NAMALWA (cell line): ENCODE data around the gene TAF3.

Experiments
- DNase-seq: peaks from one replicate; pipeline ENCODE4 v3.0.0-alpha.2; 2015; ENCODE audit warnings: low spot score

Gene TAF3

DNA sequence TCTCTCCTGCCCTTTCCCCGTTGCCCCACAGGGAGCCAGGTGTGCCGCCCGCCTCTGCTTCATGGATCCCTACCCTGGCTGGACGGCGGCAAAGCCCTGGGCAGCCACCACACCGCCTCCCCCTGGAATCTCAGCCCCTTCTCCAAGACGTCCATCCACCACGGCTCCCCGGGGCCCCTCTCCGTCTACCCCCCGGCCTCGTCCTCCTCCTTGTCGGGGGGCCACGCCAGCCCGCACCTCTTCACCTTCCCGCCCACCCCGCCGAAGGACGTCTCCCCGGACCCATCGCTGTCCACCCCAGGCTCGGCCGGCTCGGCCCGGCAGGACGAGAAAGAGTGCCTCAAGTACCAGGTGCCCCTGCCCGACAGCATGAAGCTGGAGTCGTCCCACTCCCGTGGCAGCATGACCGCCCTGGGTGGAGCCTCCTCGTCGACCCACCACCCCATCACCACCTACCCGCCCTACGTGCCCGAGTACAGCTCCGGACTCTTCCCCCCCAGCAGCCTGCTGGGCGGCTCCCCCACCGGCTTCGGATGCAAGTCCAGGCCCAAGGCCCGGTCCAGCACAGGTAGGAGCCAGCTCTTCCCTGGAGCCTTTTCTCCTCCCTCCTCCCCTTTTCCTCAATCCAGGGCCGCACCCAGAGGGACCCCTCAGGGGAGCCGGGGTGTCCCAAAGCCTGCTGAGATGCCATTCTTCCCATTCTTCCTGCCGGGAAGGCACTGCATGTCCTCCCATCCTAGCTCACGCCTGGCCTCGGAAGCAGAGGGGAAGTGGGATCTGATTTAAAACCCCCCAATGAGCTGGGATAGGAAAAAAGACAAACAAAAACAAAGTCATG is 240.2 kb downstream of the TAF3 start:
- DNase-seq: no peak

DNA sequence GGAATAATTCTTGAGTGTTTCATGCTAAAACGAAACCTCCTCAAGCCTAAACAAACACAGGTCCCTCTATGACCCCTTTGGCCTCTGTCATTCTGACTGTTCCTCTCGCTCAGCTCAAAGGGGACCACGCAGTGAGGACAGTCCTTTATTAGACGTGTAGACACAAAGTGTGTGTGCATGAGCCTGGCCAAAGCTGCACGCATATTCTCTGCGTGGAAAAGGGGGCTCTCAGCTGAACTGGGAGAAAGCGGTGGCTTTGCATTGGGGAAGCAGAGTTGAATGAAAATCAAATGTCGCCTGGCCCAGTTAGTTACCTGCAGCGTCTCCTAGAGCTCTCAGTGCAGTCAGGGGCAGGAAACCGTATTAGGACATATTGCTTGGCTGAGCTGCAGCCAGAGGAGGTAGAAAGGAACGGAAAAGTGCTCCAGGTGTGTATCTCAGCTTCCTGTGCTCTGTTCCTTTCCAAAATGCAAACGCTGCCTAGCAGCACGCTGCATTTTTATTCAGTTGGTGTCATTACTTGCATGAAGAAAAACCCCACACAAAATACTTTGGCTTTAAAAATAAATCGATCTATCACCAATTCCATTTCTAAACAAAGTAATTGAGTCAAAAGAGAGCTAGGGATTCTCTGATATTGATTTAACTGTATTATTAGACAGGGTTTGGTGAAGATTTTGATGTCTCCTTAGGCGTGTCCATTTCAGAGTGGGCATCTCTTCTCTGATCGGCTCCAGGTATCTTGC is 241.1 kb downstream of the TAF3 start:
- DNase-seq: no peak

DNA sequence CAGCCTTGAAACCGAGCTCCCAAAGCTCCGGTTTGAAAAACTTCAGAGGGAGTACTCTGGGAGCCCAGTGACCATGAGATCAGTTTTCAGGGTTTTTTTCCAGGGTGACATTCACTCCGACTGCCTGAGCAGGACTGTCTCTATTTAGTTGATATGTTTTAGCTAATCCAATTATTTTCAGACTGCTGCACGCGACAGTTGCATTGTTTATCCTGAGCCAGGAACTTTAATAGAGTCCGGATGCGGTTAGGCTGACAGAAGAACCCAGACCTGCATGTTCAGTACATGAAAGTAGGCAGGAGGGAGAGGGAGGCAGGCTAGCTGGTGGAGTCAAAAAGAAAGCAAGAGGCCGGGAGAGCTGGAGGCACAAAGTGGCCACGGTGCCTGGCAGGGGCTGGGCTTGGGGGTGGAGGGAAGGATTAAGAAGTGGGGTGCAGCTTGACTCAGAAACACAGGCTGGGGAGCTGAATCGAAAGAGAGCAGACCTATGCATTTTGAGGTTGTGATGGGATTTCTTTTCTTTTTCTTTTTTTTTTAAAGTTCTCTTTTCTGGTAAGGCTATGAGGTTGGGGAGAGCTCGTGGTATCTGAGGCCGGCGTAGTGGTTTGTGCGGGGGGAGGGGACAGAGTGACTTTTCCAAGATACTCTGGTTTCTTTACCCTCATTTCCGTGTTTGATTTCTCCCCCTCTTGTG is 241.9 kb downstream of the TAF3 start:
- no peak for DNase-seq

DNA sequence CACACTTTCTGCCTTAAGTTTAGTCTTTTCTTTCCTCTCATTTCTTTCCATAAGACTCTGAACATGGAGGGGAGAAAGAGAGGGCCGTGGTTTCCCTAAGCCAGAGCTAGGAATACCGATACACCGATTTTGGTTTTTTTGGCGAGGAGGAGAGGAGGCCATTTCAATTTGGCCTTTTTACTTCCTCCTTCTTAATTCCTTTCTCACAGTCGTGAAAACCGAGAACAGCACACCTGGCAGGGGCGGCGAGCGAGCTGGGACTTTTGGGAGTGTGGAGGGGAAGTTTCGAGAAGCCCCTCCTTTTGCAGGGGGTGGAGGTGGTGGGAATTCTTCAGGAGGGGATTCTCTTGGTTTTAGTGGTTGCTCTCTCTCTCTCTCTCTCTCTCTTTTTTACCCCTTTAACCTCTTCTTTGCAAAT is 242.4 kb downstream of the TAF3 start:
- no peak for DNase-seq

DNA sequence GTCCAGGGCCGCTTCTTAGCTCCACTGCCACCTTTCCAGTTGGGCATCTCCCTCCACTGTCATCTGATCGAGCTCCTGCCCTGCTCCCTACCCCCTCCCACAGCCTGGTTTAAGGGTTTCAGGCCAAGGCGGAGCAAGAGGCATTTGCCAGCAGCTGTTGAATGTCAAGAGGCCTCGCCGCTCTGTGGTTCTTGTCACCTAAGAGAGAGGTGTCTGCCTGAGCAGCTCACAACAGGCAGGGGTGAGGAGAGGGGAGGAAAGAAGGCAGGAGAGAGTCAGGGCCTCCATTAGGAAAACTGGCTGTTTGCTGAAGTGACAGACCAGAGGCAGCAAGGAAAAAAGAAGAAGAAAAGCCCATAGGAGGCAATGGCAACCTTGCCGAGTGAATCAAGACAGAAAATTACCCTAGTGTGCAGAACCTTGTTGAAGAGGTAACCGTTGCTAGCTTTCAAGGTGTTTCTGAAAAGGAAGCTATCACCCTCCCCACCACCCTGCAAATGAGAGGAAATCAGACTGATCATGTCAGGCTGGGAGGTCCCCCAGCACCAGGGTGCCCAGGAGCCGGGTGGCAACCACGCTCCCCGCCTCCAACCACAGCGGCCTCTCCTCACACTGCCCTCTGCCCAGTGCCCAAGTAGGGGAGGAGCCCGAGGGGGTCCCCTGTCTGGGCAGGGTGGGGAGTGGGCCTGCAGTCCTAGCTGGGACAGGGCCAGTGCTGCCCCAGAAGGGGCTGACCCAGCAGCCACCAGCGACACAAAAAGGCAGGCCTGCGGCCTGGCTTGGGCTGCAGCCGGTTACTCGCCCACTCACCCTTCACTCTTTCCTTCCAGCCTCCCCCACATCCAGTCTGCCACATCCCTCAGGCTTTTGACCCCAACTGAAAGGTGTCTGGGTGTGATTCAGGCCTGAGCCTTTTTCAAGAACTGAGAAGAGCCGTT is 243.2 kb downstream of the TAF3 start:
- DNase-seq: no peak

DNA sequence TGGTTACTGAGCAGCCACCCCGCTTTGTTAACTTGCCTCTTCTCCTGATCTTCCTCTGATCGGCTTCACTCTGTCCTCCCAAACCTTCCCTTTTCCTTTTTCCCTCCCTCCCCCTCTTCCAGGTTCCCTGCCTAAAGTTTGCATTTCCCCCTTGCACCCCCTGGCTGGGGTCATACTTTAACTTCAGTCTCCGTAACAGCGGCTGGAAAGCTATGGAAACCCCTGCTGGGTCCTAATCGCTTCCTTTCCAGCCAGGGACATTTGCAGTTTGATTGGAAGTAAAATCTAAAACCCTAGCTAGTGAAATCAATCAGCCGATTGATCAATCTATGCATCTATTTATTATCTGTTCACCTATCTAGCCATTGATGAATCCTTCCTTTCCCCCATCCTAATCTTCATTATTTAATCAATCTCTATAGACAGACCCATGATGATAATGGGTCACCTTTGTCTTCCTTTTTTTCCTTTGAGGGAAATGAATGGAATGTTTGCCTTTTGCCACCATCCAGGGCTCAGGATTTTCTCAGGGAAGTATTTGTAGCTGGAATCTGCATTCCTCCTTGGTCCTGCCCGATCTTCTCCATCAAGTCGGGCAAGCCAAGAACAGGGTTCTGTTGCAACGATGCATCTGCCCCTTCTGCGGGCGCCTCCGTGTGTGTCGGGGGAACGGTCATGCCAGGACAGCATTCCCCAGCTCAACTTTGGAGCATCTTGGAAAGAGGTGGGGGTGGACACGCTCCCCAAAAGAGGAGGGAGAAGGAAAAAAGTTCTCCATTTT is 245.0 kb downstream of the TAF3 start:
- no peak for DNase-seq

DNA sequence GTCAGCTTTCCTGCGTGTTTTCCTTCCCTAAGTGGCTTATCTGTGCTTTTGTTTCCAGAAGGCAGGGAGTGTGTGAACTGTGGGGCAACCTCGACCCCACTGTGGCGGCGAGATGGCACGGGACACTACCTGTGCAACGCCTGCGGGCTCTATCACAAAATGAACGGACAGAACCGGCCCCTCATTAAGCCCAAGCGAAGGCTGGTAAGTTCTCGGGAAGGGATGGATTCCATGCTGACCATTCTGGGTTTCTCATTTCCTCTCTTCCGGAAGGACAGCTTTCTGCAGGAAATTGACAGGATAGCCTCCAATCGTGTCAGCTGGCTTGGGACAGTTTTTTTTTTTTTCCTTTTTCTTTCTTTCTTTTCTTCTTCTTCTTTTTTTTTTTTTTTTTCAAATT is 245.6 kb downstream of the TAF3 start:
- no peak for DNase-seq

DNA sequence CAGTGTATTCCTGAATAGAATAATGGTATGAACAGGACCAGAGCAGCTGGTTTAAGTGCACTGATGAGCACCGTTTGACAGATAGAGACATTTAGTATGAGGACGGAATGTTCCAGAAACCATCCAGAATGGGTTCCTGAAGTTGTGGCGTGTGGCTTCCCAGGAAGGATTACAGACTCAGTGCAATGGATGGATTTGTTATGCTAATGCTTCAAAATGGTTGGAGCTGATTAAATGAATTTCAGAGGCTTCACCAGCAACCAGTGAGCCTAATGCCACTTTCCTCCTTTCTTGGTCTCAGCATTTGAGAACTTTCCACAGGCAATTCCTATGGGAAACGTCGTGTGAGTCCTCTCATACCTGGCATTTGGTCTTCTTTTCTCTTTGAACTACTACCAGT is 246.1 kb downstream of the TAF3 start:
- no peak for DNase-seq

DNA sequence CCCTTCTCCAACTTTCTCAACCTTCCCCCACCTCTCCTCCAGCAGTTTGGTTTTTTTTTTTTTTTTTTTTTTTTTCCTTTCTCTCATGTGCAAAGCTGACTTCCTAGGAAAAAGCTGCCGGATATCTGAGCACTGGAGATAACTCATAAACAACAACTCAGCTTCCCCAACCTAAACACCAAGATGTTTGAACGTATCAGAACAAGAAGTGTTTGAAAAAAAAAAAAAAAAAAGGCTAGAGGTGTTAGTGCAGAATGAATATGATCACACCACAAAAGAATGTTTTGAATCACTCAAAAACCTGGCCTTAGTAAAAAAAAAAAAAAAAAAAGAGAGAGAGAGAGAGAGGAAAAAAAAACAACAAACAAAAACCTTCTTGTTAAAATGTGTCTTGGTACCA is 247.3 kb downstream of the TAF3 start:
- DNase-seq: no peak

DNA sequence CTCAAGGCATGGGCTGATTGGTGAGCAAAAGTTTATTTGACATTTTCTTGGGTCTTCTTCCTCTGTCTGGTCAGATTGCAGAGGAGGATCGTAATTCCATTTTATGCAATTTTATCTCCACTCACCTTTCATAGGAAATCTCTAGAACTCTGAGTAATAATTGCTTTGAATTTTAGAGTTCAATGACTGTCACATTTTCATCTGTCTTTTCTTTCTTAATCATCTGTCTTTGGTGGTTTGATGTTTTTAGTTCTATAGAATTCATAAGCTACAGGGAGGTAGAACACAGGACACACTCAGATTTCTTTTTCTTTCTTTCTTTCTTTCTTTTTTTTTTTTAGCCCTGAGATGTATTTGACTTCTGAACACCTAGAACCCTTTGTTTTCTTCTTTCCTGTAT is 247.8 kb downstream of the TAF3 start:
- no peak for DNase-seq
